DMS153 treated with DMSO at 0.1 percent for 48 hours (cell line): Measurements from ENCODE around the gene SLC16A6.
A peak's percentile ranks its signal among the peaks of the same experiment; 100 is the strongest.
"Not testable (repeated sequence)": the region's sequence is repeated elsewhere in the genome, so short reads cannot be mapped to it uniquely, and the experiment has no call there.

Experiments used
- DNase-seq: peaks from one replicate; lab custom pipeline; 2025; ENCODE audit not compliant: unreplicated experiment; lab: John Stamatoyannopoulos, UW

Gene SLC16A6

DNA sequence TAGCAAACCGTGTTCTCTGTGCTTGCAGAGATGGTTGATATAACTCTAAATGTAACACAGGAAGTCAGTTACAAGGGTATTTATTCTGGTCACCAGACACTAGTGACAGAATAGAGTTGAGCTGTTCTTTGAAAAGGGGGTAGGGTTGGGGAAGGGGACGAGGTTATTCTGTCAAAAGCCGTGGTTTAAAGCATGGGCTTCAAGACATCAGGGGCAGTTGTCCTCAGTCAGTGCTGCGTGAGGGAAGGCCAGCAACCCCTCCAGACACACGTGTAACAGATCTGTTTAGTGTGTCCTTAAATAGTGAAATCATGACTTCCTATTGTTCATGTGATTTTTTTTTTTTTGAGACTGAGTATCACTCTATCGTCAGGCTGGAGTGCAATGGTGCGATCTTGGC lies 37.5 kb downstream of the SLC16A6 start:
- DNase-seq: not testable (repeated sequence)

DNA sequence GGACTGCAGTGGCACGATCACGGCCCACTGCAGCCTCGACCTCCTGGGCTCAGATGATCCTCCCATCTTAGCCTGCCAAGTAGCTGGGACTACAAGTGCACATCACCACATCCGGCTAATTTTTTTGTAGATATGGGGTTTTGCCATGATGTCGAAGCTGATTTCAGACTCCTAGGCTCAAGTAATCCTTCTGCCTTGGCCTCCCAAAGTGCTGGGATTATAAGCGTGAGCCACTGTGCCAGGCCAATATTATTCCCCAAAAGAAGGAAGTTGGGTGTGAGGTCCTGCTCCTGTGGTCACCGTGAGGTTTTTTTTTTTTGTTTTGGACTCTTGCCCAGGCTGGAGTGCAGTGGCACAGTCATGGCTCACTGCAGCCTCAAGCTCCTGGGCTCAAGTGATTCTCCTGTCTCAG lies 41.6 kb downstream of the SLC16A6 start:
- DNase-seq: no peak

DNA sequence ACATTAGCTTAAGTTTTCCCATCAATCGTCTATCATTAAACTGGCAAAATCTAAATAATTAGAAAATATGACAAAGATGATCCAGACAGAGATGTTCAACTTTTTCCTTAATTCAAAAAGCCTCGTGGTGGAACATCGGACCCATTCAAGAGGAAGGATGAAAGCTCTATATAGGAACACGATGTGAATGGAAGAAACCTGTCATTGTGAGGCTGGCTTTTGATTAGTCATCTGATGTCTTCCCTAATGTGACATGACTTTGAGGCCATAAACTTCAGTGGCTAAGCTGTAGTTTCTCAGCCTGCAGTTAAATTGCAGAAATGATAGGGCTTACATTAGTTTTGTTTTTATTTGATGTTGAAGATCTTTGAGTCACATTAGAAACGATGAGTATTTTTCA lies 42.0 kb downstream of the SLC16A6 start:
- no peak for DNase-seq

DNA sequence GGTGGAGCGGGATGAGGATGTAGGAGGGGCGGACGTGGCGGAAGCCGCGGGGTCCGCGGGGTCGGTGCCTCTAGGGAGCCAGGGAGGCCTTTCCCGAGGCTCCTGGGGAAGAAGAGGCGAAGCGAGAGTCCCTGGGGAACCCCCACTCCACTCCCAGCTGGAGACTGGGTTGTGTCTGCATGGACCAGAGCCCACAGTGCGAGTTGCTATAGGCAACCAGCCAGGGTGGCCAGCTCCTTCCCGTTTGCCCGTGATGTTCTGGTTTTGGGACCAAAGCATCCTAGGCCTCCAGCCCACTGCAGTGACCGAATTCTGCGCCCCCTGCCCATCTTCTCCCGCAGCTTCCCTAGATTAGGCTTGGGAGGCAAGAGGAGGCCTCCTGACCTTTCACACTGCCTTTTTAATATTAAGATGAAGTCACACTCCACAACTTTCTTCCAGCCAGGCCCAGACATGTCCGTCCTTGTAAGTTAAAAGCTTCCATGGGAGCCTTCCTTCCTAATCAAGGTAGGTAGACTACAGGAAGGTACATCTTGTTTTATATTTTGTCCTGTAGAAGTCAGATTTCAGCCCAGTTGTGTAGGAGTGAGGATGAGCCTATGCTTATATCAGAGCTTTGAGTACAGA lies 42.6 kb downstream of the SLC16A6 start:
- DNase-seq: no peak

DNA sequence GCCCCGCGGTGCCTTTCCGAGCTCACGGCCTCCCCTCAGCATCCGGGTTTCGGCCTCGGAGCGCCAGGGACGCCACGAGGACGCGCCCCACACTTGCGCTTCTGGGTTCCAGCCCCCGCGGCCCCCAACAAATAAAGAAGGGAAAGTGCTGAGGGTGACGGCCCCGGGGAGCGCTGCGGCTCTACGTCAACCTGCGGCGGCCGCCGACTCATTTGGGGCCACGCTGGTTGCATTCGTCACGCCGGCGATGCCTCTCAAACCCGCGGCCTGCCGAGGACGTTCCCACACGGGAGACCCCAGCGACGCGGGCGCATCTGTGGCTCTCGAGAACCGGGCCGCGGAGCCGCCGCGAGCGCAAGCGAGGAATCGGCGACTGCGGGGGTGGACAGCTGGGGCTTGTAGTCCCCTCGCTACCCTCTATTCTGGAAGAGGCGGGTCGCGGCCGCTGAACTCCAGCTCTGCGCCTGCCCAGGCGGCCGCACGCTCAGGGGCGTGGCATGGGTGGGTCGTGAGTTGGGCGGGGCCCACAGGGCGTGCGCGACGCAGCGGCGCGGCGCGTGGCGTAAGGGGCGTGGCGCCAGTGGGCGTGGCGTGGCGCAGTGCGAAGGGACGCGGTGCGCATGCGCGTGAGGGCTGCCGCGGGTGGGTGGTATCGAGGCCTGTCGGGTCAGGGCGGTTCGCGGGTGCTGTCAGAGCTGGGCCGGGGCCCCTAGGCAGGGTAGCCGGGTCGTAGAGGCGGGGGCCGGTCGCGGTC lies 43.3 kb downstream of the SLC16A6 start, which contains the start of gene AMZ2:
Gene AMZ2 (plus strand): TSS at position 599 of the 754 bp plus-strand sequence. CDS start 2,145 bp downstream, outside the sequence.
- peak; percentile 61 for DNase-seq

DNA sequence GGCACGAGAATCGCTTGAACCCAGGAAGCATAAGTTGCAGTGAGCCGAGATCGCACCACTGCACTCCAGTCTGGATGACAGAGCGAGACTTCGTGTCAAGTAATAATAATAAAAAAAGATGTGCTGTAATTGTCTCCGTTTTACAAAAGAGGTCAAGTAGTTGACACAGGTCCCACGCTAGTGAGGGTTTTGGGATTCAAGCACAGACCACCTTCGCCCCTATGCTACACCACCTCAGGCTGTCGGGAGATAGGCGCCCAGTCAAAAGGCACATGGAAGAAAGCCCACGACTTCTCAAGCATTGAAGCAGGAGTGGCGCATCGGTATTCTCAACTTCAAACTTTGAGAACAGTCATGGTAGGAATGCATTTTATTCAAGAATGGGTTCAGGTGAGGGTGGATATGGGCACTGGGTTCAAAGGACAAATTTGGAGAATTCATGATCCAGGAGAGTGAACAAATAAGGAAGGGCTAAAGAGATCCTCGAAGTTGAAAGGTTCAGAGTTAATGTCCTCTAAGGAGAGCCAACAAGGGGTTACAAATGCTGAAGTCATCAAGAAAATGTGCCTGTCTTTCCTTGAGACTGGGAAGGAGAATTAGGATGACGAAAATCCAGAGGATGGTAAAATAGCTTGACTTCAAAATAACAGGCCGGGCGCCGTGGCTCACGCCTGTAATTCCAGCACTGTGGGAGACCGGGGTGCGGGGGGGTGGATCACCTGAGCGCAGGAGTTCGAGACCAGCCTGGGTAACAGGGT lies 44.5 kb downstream of the SLC16A6 start:
- DNase-seq: no peak

DNA sequence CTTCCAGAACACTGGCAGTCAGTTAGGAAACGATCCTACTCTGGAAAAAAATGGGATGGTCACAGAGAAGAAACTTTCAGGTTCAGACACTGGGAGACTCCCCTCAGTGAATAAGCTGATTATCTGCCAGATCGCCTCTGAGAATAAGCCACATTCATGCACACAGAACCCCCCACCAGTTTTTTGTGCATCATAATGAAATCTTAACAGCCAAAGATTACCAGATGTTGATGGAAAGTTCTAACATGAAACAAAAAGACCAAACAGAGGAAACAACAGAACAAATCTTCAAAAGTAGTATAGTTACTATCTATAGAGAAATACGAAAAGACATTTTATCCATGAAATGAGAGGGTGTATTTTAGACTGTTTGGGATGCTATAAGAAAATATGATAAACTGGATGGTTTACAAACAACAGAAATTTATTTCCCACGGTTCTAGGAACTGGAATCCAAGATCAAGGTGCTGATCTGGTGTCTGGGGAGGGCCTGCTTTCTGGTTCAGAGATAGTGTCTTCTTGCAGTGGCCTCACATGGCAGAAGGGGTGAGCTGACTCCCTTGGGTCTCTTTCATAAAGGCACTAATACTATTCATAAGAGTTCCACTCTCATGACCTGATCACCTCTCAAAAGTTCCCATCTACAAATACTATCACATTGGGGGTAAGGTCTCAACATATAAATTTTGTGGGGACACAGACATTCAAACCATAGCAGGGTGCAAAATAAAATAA lies 51.1 kb downstream of the SLC16A6 start:
- no peak for DNase-seq

DNA sequence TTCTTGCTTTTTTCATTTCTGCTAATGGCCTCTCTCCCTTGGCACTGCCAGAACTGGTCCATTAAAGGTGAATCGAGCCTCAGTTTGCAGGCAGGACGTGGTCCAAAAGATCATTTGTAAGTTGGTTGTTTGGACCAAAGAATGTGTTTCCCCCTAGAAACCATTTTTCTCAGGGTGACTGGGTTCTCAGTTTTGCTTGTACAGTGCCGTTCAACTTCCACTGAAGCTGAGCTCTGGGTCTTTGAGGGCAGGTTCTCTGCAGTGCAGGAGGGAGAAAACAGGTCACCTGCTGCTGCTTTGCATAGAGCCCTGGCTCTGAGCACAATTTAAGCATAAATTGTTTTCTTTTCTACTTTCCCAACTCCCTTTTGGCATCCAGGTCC lies 52.1 kb downstream of the SLC16A6 start:
- DNase-seq: no peak

DNA sequence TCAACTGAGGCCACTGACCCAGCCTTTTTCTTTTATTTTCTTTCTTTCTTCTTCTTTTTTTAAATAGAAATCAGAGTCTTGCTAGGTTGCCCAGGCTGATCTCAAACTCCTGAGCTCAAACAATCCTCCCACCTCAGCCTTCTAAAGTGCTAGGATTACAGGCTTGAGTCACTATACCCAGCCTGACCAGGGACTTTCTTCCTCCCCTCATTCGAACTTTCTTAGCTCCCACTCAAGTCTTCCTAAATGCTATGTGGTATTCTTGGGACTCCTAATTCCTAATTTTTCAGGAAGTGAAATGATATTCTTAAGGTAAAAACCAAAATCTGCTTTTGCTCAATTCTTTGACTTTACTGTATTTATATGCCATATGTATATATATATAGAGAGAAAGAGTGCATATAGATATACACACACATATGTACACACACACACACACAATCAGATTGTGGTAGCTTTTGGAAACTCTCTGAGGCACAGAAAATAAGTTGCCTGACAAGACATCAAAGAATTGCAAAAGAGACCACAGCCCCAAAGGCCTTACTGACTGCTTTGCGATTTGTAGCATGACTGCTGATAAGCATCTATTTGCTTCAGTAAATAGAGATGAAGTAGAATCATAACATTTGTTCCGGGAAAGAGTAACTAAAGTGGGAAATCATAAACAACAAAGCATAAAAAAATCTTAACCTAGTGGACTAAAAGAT lies 52.6 kb downstream of the SLC16A6 start:
- no peak for DNase-seq

DNA sequence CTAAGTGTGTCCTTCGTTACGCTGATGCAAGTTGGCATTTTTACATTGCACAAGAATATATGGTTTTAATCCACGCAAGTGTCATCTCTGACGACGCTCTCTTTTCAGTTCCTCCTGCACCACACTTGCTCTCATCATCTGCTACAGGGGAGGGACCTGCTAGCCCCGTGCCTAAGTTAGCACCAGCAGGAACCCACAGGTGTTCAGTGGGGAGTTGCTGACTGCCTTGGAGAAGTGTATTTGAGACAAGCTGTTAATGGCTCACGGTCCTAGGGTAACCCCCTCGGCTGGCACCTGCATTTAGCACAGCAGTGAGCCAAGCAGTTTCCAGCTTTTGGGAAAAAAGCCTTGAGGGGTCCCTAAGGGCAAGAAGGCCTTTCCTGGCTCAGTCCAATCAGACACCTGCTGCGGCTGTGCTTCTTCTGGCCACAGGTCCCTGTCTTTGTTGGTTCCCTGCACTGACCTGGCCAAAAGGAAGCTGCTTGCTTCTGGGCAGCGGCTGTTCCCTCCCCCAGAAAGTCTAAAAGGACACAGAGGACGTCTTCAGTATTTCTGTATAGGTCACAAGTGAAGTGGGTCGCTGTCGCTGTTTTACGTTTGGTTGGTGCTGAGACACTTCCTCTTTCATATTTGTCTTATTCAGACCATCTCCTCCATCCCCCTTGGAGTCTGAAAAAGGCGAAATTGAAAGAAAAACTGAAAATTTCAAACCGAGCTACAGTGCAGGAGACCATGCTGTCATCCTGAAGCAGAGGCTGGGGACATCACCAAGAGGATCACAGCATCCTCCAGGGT lies 53.4 kb downstream of the SLC16A6 start:
- DNase-seq: not testable (repeated sequence)

DNA sequence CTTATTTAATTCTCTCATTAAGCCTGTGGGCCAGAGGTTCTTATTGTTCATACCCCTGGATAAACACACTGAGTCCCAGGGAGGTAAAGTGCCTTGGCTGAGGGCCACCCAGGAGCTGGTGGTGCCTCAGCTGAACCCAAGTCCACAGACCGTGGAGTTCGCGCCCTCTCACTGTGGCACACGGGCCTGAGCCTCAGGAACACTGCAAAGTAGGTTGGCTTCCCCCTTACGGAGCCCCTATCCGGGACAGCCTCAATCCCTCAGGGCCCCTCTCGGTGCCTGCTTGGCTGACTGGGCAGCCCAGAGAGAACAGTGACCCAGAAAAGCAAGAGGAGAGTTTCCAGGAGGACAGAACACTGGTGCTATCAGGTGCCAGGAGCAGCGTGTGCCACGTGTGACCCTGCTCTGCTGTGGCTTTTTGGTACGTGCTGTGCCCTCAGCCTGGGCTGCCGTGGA lies 55.6 kb downstream of the SLC16A6 start:
- DNase-seq: not testable (repeated sequence)

DNA sequence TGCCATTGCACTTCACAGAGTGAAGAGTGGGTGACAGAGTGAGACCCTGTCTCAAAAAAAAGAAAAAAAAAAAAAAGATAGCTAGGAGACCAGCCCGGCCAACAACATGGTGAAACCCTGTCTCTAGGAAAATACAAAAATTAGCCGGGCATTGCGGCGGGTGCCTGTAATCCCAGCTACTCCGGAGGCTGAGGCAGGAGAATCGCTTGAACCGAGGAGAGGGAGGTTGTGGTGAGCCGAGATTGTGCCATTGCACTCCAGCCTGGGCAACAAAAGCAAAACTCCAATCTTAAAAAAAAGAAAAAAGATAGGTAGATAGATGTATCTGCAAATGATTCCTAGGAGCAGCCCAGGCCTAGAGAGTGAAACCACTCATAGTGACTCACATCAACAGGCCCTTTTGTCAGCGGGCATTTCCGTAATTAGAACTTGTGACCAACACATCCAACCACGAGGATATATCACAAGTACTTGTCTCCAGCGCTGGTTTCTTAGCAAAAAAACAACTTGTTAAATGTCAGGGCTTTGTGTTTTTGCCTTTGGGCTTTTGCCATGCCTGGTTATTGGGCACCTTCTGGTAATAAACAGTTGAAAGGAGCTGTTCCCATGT lies 56.1 kb downstream of the SLC16A6 start:
- DNase-seq: not testable (repeated sequence)

DNA sequence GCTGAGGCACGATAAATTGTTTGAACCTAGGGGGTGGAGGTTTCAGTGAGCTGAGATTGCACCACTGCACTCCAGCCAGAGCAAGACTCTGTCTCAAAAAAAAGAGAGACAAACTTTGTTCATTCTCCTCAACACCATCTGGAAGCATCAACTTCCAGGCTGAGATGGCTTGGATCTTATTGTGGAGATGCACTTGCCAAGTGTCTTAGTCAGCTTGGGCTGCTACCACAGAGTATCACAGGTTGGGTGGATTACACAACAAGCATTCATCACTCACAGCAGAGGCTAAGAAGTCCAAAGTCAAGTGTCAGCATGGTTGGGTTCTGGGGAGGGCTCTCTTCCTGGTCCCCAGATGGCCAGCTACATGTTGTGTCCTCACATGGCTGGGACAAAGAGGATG lies 58.2 kb downstream of the SLC16A6 start:
- DNase-seq: not testable (repeated sequence)

DNA sequence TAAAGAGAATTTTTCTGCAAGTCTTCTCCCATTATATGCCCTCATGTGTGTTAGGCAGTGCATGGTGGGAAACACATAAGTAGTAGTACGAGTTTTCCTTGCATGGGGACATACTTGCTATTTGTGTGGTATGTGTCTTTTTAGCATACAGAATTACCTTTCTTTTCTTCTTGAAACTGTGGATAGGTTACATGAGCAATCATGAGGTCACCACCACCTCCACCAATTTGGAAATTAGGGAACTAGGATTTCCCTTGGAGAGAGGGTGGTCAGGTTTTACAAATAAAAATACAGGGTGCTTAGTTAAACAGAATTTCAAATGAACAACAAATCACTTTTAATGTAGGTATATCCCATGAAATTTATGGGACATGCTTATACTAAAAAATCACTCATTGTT lies 59.4 kb downstream of the SLC16A6 start:
- no peak for DNase-seq

DNA sequence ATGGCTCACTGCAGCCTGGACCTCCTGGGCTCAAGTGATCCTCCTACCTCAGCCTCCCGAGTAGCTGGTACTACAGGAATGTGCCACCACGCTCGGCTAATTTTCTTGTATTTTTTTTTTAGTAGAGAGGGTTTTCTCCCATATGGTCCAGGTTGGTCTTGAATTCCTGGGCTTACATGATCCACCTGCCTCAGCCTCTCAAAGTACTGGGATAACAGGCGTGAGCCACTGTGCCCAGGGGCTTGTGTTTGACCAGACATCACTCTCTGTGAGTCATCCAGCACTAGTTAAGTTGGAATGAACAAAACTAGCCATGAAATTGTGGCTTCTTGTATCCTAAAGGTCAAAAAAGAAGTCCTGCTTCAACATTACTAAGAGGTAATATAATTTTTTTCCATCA lies 59.8 kb downstream of the SLC16A6 start:
- DNase-seq: not testable (repeated sequence)

DNA sequence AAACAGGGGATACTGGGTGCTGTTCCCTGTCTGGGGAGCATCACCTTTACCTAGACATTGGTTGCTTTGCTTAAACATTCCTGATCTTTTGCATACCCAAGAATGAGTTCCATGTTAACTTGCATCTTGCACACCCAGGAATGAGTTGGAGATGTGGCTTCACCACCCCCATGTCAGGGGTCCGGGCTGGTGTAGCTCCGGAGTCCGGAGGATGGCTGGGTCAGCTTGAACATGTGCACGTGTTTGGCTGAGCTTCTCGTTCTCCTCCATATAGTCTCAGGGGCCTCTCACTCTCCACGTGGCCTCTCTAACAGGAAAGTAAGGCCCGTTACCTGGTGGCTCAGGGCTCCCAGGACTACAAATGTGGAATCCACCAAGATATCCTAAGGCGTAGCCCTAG lies 61.3 kb downstream of the SLC16A6 start:
- no peak for DNase-seq

DNA sequence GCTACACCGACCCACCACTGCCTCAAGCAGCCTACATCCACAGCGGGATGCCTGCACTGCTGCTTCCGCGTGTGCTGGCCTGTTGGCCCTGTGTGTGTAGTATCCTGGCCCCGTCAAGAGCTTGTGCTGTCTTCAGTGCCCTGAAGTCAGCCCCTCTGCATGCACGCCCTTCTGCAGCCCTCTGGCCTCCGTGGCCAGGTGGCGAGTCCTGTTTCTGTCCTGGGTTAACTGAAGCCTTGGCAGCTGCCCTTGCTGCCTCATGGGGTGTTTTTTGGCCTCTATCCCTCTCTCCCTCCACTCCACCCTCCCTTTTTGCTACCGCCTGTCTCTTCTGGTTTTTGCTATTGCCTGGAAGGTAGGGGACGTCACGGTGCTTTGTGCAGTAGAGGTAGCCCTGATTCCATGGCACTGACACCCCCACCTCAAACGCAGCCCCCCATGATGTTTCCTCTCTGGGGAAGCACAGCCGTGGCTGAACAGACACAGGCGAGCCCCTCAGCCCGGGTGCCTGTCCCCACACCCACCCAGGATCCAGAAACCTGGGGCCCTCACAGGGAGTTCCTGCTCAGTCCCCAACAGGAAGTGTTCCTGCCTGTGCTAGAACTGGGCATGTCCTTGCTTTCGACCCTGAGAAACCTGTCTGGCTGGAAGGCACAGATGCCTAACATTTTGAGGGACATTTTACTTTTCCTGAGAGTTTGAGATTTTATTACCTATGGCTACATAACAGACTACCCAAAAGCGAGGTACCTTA lies 61.9 kb downstream of the SLC16A6 start:
- no peak for DNase-seq

DNA sequence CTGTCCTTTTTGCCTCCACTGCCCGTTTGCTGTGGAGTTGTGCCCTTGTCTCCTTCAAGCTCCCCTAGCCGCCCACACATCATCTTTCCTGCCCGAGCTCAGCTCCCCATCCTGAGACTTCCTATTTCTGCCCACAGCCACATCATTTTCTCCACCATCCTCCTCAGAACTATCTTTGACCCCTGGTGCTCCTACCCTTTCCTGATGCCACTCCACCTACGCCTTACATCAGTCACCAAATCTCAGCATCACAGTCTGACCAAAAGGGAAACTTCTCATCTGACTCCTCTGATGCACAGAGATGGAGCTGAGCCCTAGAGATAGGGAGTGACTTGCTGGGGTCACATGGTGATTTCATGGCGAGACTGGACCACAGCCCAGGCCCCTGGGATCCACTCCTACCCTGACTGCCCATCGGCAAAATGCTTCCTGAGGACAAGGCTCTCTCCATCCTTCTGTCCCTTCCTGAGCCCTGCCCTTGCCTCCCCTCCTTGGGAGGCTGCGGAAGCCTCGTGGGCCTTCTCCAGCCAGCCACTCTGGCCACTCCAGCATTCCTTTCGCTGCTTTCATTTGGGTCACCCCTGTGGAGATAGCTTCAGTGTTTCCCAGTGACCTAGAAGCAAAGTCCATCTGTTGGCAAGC lies 62.8 kb downstream of the SLC16A6 start:
- DNase-seq: not testable (repeated sequence)
